H1 (cell line): ENCODE data around the gene TMEM163. TPM values are rescaled to one million over a fixed set of nuclear protein-coding genes. Genes with fewer than 3 reads are reported as not detected.

Experiments
- CTCF ChIA-PET: fragments of 300-600 bp; sonication (Branson Sonifier 250); formaldehyde crosslinking; loops from one replicate; lab custom pipeline; 2021; ENCODE audit not compliant: partially characterized antibody; lab: Charles Lee
- POLR2A ChIA-PET: fragments of 300-600 bp; sonication (Branson Sonifier 250); formaldehyde crosslinking; loops from one replicate; lab custom pipeline; 2021; ENCODE audit warnings: inconsistent platforms; ENCODE audit not compliant: partially characterized antibody; lab: Charles Lee
- DNase-seq, 2 experiments: peaks; one replicate each; pipeline versions ENCODE4 v3.0.0 to v3.0.0-alpha.2; 2010 to 2022; ENCODE audit warnings: low spot score in 2 of 2, low read depth in 1 of 2, mixed read lengths in 1 of 2
- FAIRE-seq: peaks from 2 replicates; lab custom pipeline; 2011; peaks lifted over from hg19 to GRCh38; lab: Jason Lieb, UNC
- H2AFZ ChIP-seq: 2 replicates; pipeline ENCODE4 v1.8.1; 2012; ENCODE audit warnings: low read length, inconsistent platforms
- H2AK5ac ChIP-seq: 2 replicates; pipeline ENCODE4 v1.6.1; 2013; ENCODE audit warnings: low read depth, low read length
- H2BK120ac ChIP-seq: replicated peaks from 2 replicates; pipeline ENCODE3; 2013; ENCODE audit warnings: low read depth, low read length, inconsistent platforms
- H2BK12ac ChIP-seq: 2 replicates; pipeline ENCODE4 v1.6.1; 2013; ENCODE audit warnings: low read depth, low read length
- H2BK15ac ChIP-seq: 2 replicates; pipeline ENCODE4 v1.6.1; 2013; ENCODE audit warnings: low read length
- H2BK20ac ChIP-seq: 2 replicates; pipeline ENCODE4 v1.6.1; 2013; ENCODE audit warnings: low read length
- H2BK5ac ChIP-seq: 2 replicates; pipeline ENCODE4 v1.6.1; 2013; ENCODE audit warnings: low read depth, low read length
- H3K14ac ChIP-seq: 2 replicates; pipeline ENCODE4 v1.6.1; 2013; ENCODE audit warnings: inconsistent platforms; ENCODE audit not compliant: insufficient read length
- H3K18ac ChIP-seq: 2 replicates; pipeline ENCODE4 v1.6.1; 2013; ENCODE audit warnings: low read length; ENCODE audit errors: extremely low read depth
- H3K23ac ChIP-seq: 2 replicates; pipeline ENCODE4 v1.6.1; 2013; ENCODE audit warnings: inconsistent platforms; ENCODE audit not compliant: insufficient read length
- H3K23me2 ChIP-seq: 2 replicates; pipeline ENCODE4 v1.6.1; 2013; ENCODE audit warnings: low read depth, low read length
- H3K27ac ChIP-seq: 2 replicates; pipeline ENCODE4 v1.6.1; 2011; ENCODE audit warnings: low read depth, low read length, inconsistent platforms
- H3K27me3 ChIP-seq, 4 experiments: replicated peaks in 1 of 4; 1 replicate in 1 of 4; 2 replicates in 3 of 4; pipeline versions ENCODE4 v1.6.1 to v1.8.1; 2011 to 2013; ENCODE audit warnings: low read length in 3 of 4, mild to moderate bottlenecking in 3 of 4, inconsistent platforms in 2 of 4, mixed read lengths in 2 of 4, moderate library complexity in 1 of 4; ENCODE audit not compliant: control insufficient read depth in 3 of 4, insufficient read depth in 3 of 4; ENCODE audit errors: extremely low read depth in 1 of 4
- H3K36me3 ChIP-seq, 4 experiments: 2 replicates each; pipeline versions ENCODE4 v1.6.1 to v1.8.1; 2011 to 2013; ENCODE audit warnings: mild to moderate bottlenecking in 4 of 4, low read length in 3 of 4, moderate library complexity in 2 of 4, control low read depth in 1 of 4, inconsistent platforms in 1 of 4; ENCODE audit not compliant: insufficient read depth in 4 of 4, control insufficient read depth in 2 of 4
- H3K4ac ChIP-seq: replicated peaks from 2 replicates; pipeline ENCODE3; 2013; ENCODE audit warnings: low read length, low read depth, mixed read lengths, inconsistent platforms; ENCODE audit not compliant: insufficient read length
- H3K4me1 ChIP-seq, 4 experiments: replicated peaks in 1 of 4; 1 replicate in 1 of 4; 2 replicates in 3 of 4; pipeline versions ENCODE4 v1.6.1 to v1.8.1; 2011 to 2013; ENCODE audit warnings: low read length in 3 of 4, inconsistent platforms in 2 of 4, mixed read lengths in 1 of 4; ENCODE audit not compliant: insufficient read depth in 4 of 4, control insufficient read depth in 3 of 4
- H3K4me2 ChIP-seq, 2 experiments: 2 replicates each; pipeline versions ENCODE4 v1.6.1 to v1.8.1; 2011 to 2013; ENCODE audit warnings: low read depth in 2 of 2, low read length in 2 of 2, control low read depth in 1 of 2, inconsistent platforms in 1 of 2, mild to moderate bottlenecking in 1 of 2; ENCODE audit not compliant: insufficient read depth in 1 of 2
- H3K4me3 ChIP-seq, 4 experiments: fragments of 200-600, 300-600 bp in 1 of 4; sonication (generic), shearing (Covaris generic), sonication (Bioruptor Twin) in 1 of 4; 2 replicates each; pipeline versions ENCODE4 v1.5.1 to v1.8.1; 2011 to 2016; ENCODE audit warnings: low read length in 4 of 4, low read depth in 3 of 4, control low read depth in 2 of 4, inconsistent platforms in 2 of 4, mild to moderate bottlenecking in 2 of 4, mixed read lengths in 1 of 4, moderate library complexity in 1 of 4; ENCODE audit not compliant: insufficient read depth in 2 of 4; ENCODE audit errors: extremely low read depth in 1 of 4
- H3K56ac ChIP-seq: replicated peaks from 2 replicates; pipeline ENCODE3; 2013; ENCODE audit warnings: low read depth, mild to moderate bottlenecking, mixed read lengths, low read length, inconsistent platforms; ENCODE audit not compliant: insufficient read length
- H3K79me1 ChIP-seq: 2 replicates; pipeline ENCODE4 v1.6.1; 2013; ENCODE audit warnings: low read depth, low read length, control low read depth
- H3K79me2 ChIP-seq, 2 experiments: 2 replicates each; pipeline versions ENCODE4 v1.6.1 to v1.8.1; 2012 to 2013; ENCODE audit warnings: low read length in 2 of 2, mild to moderate bottlenecking in 2 of 2, inconsistent platforms in 1 of 2; ENCODE audit not compliant: insufficient read depth in 2 of 2, control insufficient read depth in 1 of 2
- H3K9ac ChIP-seq, 4 experiments: replicated peaks in 1 of 4; 1 replicate in 1 of 4; 2 replicates in 3 of 4; pipeline versions ENCODE4 v1.6.1 to v1.8.1; 2011 to 2013; ENCODE audit warnings: low read depth in 3 of 4, low read length in 3 of 4, control low read depth in 2 of 4, mild to moderate bottlenecking in 2 of 4, moderate library complexity in 2 of 4, inconsistent platforms in 1 of 4; ENCODE audit errors: extremely low read depth in 1 of 4
- H3K9me3 ChIP-seq, 2 experiments: 2 replicates each; pipeline versions ENCODE4 v1.6.1 to v1.8.1; 2012 to 2013; ENCODE audit warnings: mild to moderate bottlenecking in 2 of 2, moderate library complexity in 2 of 2, control low read depth in 1 of 2, inconsistent platforms in 1 of 2, low read depth in 1 of 2, low read length in 1 of 2, mixed read lengths in 1 of 2; ENCODE audit not compliant: insufficient read depth in 2 of 2
- H4K20me1 ChIP-seq, 2 experiments: replicated peaks in 1 of 2; 2 replicates each; pipeline versions ENCODE3 to v1.8.1; 2011 to 2013; ENCODE audit warnings: inconsistent platforms in 2 of 2, low read length in 2 of 2, mild to moderate bottlenecking in 1 of 2; ENCODE audit not compliant: insufficient read depth in 2 of 2, control insufficient read depth in 1 of 2
- H4K5ac ChIP-seq: 2 replicates; pipeline ENCODE4 v1.6.1; 2013; ENCODE audit warnings: low read length, low read depth, mixed read lengths, inconsistent platforms; ENCODE audit not compliant: insufficient read length
- H4K8ac ChIP-seq: 2 replicates; pipeline ENCODE4 v1.8.0; 2013; ENCODE audit warnings: mild to moderate bottlenecking, moderate library complexity, low read length, inconsistent platforms; ENCODE audit not compliant: insufficient read depth; ENCODE audit errors: extremely low read depth
- H4K91ac ChIP-seq: replicated peaks from 2 replicates; pipeline ENCODE3; 2013; ENCODE audit warnings: low read length, mixed read lengths, inconsistent platforms; ENCODE audit not compliant: insufficient read length
- ATF3 ChIP-seq: IDR thresholded peaks from 2 replicates; pipeline ENCODE4 v1.6.1; 2011; ENCODE audit warnings: low read depth, mild to moderate bottlenecking, low read length; ENCODE audit not compliant: insufficient read depth
- CHD1 ChIP-seq: IDR thresholded peaks from 2 replicates; pipeline ENCODE4 v1.6.1; 2012; ENCODE audit warnings: low read depth, low read length, improper control_type of control experiment
- CTBP2 ChIP-seq: IDR thresholded peaks from 2 replicates; pipeline ENCODE4 v1.7.0; 2011; ENCODE audit warnings: borderline replicate concordance, mild to moderate bottlenecking, moderate library complexity, mixed read lengths, low read length; ENCODE audit not compliant: insufficient read depth, insufficient read length
- KDM1A ChIP-seq: fragments of 200-600, 300-600 bp; sonication (generic); IDR thresholded peaks from 2 replicates; pipeline ENCODE4 v1.7.1; 2016; ENCODE audit warnings: mild to moderate bottlenecking, low read length, borderline replicate concordance
- POU5F1 ChIP-seq: IDR thresholded peaks from 2 replicates; pipeline ENCODE4 v1.6.1; 2011; ENCODE audit warnings: low read depth, mild to moderate bottlenecking, low read length, moderate library complexity
- RBBP5 ChIP-seq: IDR thresholded peaks from 2 replicates; pipeline ENCODE4 v1.7.1; 2012; ENCODE audit warnings: low read depth, mild to moderate bottlenecking, inconsistent platforms, low read length, moderate library complexity, borderline replicate concordance
- RFX5 ChIP-seq: IDR thresholded peaks from 2 replicates; pipeline ENCODE4 v1.6.1; 2011; ENCODE audit warnings: low read depth, low read length, improper control_type of control experiment, borderline replicate concordance
- RXRA ChIP-seq: IDR thresholded peaks from 2 replicates; pipeline ENCODE4 v1.6.1; 2011; ENCODE audit warnings: low read depth, mild to moderate bottlenecking, low read length, moderate library complexity; ENCODE audit not compliant: insufficient read depth
- SIN3A ChIP-seq, 2 experiments: IDR thresholded peaks in 1 of 2; conservative IDR thresholded peaks in 1 of 2; 2 replicates each; pipeline ENCODE4 v1.6.1; 2011 to 2012; ENCODE audit warnings: low read length in 2 of 2, improper control_type of control experiment in 1 of 2, low read depth in 1 of 2, mild to moderate bottlenecking in 1 of 2
- SIRT6 ChIP-seq: IDR thresholded peaks from one replicate; pipeline ENCODE4 v1.7.1; 2012; ENCODE audit warnings: low read length, inconsistent platforms
- TAF1 ChIP-seq: IDR thresholded peaks from 2 replicates; pipeline ENCODE4 v1.6.1; 2011; ENCODE audit warnings: mild to moderate bottlenecking, low read depth, low read length
- WGBS, 2 experiments: shearing (Covaris generic) in 1 of 2; methylation state at CpG; one replicate each; pipeline versions ENCODE4 v1.1.6 to v1.1.7; 2013 to 2015; ENCODE audit warnings: low lambda C conversion rate in 2 of 2, mixed read lengths in 2 of 2, inconsistent platforms in 1 of 2, low coverage in 1 of 2, missing lambda C conversion rate in 1 of 2; ENCODE audit not compliant: insufficient replicate concordance in 2 of 2, insufficient coverage in 1 of 2, insufficient read length in 1 of 2; ENCODE audit errors: extremely low coverage in 1 of 2, missing lambda C conversion rate in 1 of 2; 5-methylcytosine and 5-hydroxymethylcytosine counted together
- polyA plus RNA-seq, 7 experiments: library from polyadenylated mRNA; depleted of rRNA in 3 of 7; stranded (reverse) in 5 of 7; unstranded in 2 of 7; fragments of >200 nt in 5 of 7; fragments of 200-250 nt in 2 of 7; gene quantifications; 1 replicate in 5 of 7; 2 replicates in 1 of 7; 4 replicates in 1 of 7; pipeline versions ENCODE4 v1.2.1 to v1.2.3, GENCODE V29; 2011 to 2013; ENCODE audit warnings: missing spikeins in 2 of 7, mixed read lengths in 2 of 7
- total RNA-seq: library from RNA; stranded (reverse); fragmentation: NEBNext Ultra II Directional; extraction: Animal tissue kit (Norgen Biotek cat#: 25700); gene quantifications from 2 replicates; pipeline ENCODE4 v1.2.1, GENCODE V29; 2021
- TF ChIP-seq, protein P1 (sequence below): IDR thresholded peaks from 2 replicates; pipeline ENCODE4 v1.6.1; 2012; ENCODE audit warnings: inconsistent platforms

Gene TMEM163
- total and polyA plus RNA-seq, 2 of the 8 experiments (the other 6 are each of a cell fraction or from before 2014, with no cell fraction given): 2.8 to 3.2 TPM

GRCh38 chr2:134413430-134413829 lies 305.4 kb downstream of the TMEM163 start:
- Histone ChIP-seq H3K14ac (no peak overlapping the region), H2BK15ac (no peak overlapping the region), H3K23me2 (no peaks in the 10 kb centered on the region), H4K91ac (no peak overlapping the region), H2BK120ac (no peak overlapping the region), H3K4me1 (peaks cover 0 to 5% (median 0%) of the 10 kb centered on the region in 4 experiments; a peak in 1 of 7 replicates), H3K9ac (no peak overlapping the region), H4K20me1 (peaks cover 0 to 2% of the 10 kb centered on the region in 2 experiments), H3K4me2 (no peak overlapping the region), H3K79me1 (no peaks in the 10 kb centered on the region), H3K79me2 (no peaks in the 10 kb centered on the region), H2BK20ac (no peak overlapping the region), H3K56ac (no peak overlapping the region), H3K4ac (no peak overlapping the region), H3K27me3 (no peaks in the 10 kb centered on the region), H3K18ac (no peak overlapping the region), H2BK12ac (no peak overlapping the region), H3K27ac (no peak overlapping the region), H2AK5ac (no peak overlapping the region), H3K23ac (no peak overlapping the region), H4K8ac (no peak overlapping the region), H3K36me3 (peaks cover 0 to 5% (median 0%) of the 10 kb centered on the region in 4 experiments; a peak in 1 of 8 replicates), H2AFZ (no peak overlapping the region), H2BK5ac (no peak overlapping the region), H3K9me3 (no peaks in the 10 kb centered on the region), H4K5ac (no peak overlapping the region), H3K4me3 (no peak overlapping the region)
- POLR2A ChIA-PET: no interaction called here
- CTCF ChIA-PET: interaction anchor here (1.0 to 6.2 kb wide), 11 partner anchors 14 to 529 kb away, joined by 3 to 79 read pairs (median 15); no protein-coding TSS in a partner anchor
- FAIRE-seq (no peak), DNase-seq (no peak)
- WGBS, 2 experiments: 88% methylated on average over 1 of the region's 1 CpG; no CpG with 5 or more reads in 1 of the 2 experiments
- TF ChIP-seq CTBP2 (no peak), POU5F1 (no peak), SIRT6 (no peak), RFX5 (no peak), ATF3 (no peak), TAF1 (no peak), SIN3A (conservative IDR thresholded peaks at IDR 0.05 in 1 of 2, IDR thresholded peaks at IDR 0.05 in 1 of 2; ENCODE audit: low read depth in 1 of 2, low read length in 2 of 2) (no peak), CHD1 (no peak), RBBP5 (no peak), RXRA (no peak), KDM1A (no peak)
- TF ChIP-seq, protein P1, sequence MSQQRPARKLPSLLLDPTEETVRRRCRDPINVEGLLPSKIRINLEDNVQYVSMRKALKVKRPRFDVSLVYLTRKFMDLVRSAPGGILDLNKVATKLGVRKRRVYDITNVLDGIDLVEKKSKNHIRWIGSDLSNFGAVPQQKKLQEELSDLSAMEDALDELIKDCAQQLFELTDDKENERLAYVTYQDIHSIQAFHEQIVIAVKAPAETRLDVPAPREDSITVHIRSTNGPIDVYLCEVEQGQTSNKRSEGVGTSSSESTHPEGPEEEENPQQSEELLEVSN: no peak
